IMR-90 (cell line): ENCODE measurements around the gene TRAPPC10.

ENCODE experiments used
- POLR2A ChIP-seq: IDR thresholded peaks from 2 replicates; pipeline ENCODE4 v1.6.1; 2012; ENCODE audit warnings: mild to moderate bottlenecking, low read depth, low read length
- RCOR1 ChIP-seq: IDR thresholded peaks from 2 replicates; pipeline ENCODE4 v1.6.1; 2012; ENCODE audit warnings: mild to moderate bottlenecking, low read length, improper control_type of control experiment; ENCODE audit not compliant: insufficient replicate concordance
- RFX5 ChIP-seq: IDR thresholded peaks from 2 replicates; pipeline ENCODE4 v1.8.0; 2012; ENCODE audit warnings: low read depth, mild to moderate bottlenecking, low read length, moderate library complexity
- SMC3 ChIP-seq: fragments of 150-350 bp; IDR thresholded peaks from 2 replicates; pipeline ENCODE4 v1.6.1; 2016; ENCODE audit warnings: low read depth, mild to moderate bottlenecking, antibody characterized with exemption, low read length, moderate library complexity
- USF2 ChIP-seq: fragments of 150-350 bp; IDR thresholded peaks from 2 replicates; pipeline ENCODE4 v1.6.1; 2017; ENCODE audit warnings: mild to moderate bottlenecking, antibody characterized with exemption, low read length, low read depth
- TF ChIP-seq, protein P1 (sequence below): conservative IDR thresholded peaks from 2 replicates; pipeline ENCODE4 v1.5.1; 2012; ENCODE audit warnings: mild to moderate bottlenecking, low read depth, low read length, improper control_type of control experiment

GRCh38 chr21:44071359-44072104 is 59.4 kb downstream of the TRAPPC10 start:
- no peak for TF ChIP-seq POLR2A
- TF ChIP-seq, protein P1, sequence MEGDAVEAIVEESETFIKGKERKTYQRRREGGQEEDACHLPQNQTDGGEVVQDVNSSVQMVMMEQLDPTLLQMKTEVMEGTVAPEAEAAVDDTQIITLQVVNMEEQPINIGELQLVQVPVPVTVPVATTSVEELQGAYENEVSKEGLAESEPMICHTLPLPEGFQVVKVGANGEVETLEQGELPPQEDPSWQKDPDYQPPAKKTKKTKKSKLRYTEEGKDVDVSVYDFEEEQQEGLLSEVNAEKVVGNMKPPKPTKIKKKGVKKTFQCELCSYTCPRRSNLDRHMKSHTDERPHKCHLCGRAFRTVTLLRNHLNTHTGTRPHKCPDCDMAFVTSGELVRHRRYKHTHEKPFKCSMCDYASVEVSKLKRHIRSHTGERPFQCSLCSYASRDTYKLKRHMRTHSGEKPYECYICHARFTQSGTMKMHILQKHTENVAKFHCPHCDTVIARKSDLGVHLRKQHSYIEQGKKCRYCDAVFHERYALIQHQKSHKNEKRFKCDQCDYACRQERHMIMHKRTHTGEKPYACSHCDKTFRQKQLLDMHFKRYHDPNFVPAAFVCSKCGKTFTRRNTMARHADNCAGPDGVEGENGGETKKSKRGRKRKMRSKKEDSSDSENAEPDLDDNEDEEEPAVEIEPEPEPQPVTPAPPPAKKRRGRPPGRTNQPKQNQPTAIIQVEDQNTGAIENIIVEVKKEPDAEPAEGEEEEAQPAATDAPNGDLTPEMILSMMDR: no peak
- no peak for TF ChIP-seq SMC3
- no peak for TF ChIP-seq RFX5
- no peak for TF ChIP-seq USF2
- no peak for TF ChIP-seq RCOR1
